Activated naive CD4-positive, alpha-beta T cell treated with anti-CD3 and anti-CD28 coated beads, Interleukin-2, amount 10 ng/mL, durations not matched to agents 7 days and 5 days (primary cell): Measurements from ENCODE around the gene ZSWIM1.

Source experiments
- CTCF ChIA-PET: fragments of 350-600 bp; sonication (Branson Sonifier 250); formaldehyde crosslinking; loops from one replicate; lab custom pipeline; 2021; ENCODE audit warnings: antibody characterized with exemption; lab: Charles Lee
- DNase-seq: peaks from one replicate; pipeline ENCODE4 v3.0.0-alpha.2; 2020
- H3K27ac Mint-ChIP-seq: one replicate; pipeline ENCODE4 v1.8.0; 2021; ENCODE audit warnings: mild to moderate bottlenecking, moderate library complexity, mixed read lengths
- H3K27me3 Mint-ChIP-seq: one replicate; pipeline ENCODE4 v1.8.0; 2021; ENCODE audit warnings: mild to moderate bottlenecking, mixed read lengths
- H3K36me3 Mint-ChIP-seq: one replicate; pipeline ENCODE4 v1.8.0; 2021; ENCODE audit warnings: mixed read lengths
- H3K4me1 Mint-ChIP-seq: one replicate; pipeline ENCODE4 v1.8.0; 2021; ENCODE audit warnings: mixed read lengths
- H3K4me3 Mint-ChIP-seq: one replicate; pipeline ENCODE4 v1.8.0; 2021; ENCODE audit warnings: mild to moderate bottlenecking, moderate library complexity, mixed read lengths
- H3K9me3 Mint-ChIP-seq: one replicate; pipeline ENCODE4 v1.8.0; 2021; ENCODE audit warnings: mixed read lengths

ZSWIM1 gene

DNA sequence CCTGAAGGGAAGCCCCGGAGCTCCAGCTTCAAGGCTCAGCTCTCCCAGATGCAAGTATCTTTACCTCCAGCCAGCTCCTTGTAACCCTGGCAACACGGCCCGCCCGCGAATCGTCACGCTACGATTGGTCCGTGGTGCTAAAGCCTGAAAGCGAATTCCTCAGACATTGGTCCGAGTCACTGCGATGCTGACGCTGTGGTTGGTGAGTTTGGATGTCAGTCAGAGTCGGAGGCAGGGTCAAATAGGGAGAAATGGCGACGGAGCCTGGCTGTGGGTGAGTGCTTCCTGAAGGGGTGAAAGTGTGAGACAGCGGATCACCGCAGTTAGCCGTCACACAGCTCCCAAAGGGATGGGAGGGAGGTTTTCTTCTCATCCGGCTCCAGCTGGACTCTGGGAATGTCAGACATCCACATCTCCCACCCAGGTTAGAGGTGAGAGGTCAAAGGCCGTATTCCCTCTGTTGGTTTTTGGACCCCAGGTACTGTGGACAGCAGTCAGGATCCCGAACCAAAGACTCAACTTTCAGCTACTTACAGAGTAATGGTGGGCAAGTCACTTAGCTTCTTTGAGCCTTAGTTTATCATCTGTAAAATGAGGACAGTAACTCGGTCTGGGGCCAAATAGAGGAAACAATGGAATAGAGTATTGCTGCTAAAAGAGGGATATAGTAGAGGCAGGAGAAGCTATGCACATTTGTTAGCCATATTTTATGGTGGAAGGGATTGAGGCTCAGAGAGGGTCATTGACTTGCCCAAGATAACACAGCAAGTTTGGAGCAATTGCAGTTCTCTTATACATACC is at the start of gene ZSWIM1:
ZSWIM1 (plus strand) TSS at position 240 of the 801 bp plus-strand sequence. CDS start 1,366 bp downstream, outside the sequence.
- peak; percentile 100 for DNase-seq
- Mint-ChIP-seq H3K27ac (peak within 1 kb of the TSS; percentile 91), H3K9me3 (no peaks in the 10 kb centered on the region), H3K27me3 (no peaks in the 10 kb centered on the region), H3K4me1 (peaks cover 44% of the 10 kb centered on the region), H3K36me3 (peaks cover 28% of the 10 kb centered on the region), H3K4me3 (peak within 1 kb of the TSS; percentile 89)
- CTCF ChIA-PET, result interaction anchor here (1.4 to 2.8 kb wide), 3 partner anchors 9 to 81 kb away, joined by 3 to 8 read pairs (median 7); partner anchors contain the start of gene NEURL2

DNA sequence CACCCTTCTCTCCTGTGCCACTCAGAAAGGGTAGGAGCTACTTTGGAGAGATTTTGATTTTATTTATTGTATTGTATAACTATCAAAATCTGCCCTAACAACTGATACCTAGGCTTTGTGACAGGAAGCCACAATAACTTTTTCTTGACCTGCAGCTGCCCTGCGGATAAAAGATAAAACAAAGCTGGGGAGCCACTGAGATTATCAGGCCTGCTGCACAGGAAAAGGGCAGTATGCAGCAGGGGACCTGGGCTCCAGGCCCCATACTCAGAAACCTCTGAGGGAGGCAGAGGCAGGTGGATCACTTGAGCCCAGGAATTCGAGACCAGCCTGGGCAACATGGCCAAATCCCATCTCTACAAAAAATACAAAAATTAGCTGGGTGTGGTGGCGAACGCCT is 48.4 kb upstream of the ZSWIM1 start:
- no peak for DNase-seq
- CTCF ChIA-PET, result interaction anchor here (0.7 to 1.8 kb wide), 3 partner anchors 8 to 134 kb away, joined by 3 to 9 read pairs (median 3); partner anchors contain the start of gene SPATA25
- H3K27me3 Mint-ChIP-seq, result peaks cover 33% of the 10 kb centered on the region
- peaks cover 17% of the 10 kb centered on the region for H3K4me1 Mint-ChIP-seq
- H3K9me3 Mint-ChIP-seq, result no peaks in the 10 kb centered on the region
- H3K4me3 Mint-ChIP-seq, result peak overlapping the region; percentile 77
- H3K36me3 Mint-ChIP-seq, result no peaks in the 10 kb centered on the region
- no peak overlapping the region for H3K27ac Mint-ChIP-seq

DNA sequence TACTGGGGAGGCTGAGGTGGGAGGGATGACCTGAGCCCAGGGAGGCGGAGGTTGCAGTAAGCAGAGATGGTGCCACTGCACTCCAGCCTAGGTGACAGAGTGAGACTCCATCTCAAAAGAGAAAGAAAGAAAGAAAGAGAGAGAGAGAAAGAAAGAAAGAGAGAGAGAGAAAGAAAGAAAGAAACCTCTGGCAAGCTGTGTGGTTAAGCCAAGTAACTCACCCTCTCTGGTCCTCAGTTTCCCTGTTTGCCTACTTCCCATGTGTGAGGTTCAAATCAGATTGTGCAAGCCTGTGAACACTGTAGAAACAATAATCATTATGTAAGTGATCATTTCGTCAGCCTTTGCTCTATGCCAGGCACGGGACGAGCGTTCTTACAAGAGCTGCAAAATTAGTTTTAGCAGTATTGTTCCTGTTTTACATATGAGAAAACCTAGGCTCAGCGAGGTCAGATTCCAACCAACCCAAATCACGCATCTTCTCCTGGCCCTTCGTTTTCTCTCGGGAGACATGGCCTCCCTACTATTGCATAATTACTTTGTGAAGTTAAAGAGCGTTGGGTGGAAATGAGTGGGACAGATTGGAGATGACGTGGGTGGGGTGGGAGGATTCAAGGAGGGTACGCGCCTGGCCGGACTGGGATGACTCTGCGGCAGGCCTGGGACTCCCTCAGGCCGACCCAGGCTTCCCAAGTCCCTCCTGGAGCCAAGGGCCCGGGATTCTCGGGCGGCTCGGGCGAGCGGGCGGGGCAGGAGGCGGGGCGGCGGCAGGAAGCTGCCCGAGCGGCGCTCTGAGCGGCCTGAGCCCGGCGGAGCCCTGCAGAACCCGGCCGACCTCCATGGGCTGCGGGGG is 47.8 kb upstream of the ZSWIM1 start, which contains the start of gene SNX21:
SNX21 (plus strand) TSS at position 770 of the 853 bp plus-strand sequence. CDS start 121 bp downstream, outside the sequence.
- H3K27me3 Mint-ChIP-seq, result peaks cover 26% of the 10 kb centered on the region
- H3K4me1 Mint-ChIP-seq, result peaks cover 17% of the 10 kb centered on the region
- H3K9me3 Mint-ChIP-seq, result no peaks in the 10 kb centered on the region
- peak within 1 kb of the TSS; percentile 77 for H3K4me3 Mint-ChIP-seq
- no peak within 1 kb of the TSS for H3K27ac Mint-ChIP-seq
- CTCF ChIA-PET, result interaction anchor here (0.7 to 1.8 kb wide), 3 partner anchors 9 to 133 kb away, joined by 3 to 9 read pairs (median 3); partner anchors contain the start of gene SPATA25
- no peaks in the 10 kb centered on the region for H3K36me3 Mint-ChIP-seq
- DNase-seq, result peak; percentile 53

- H3K4me3 Mint-ChIP-seq, result peak overlapping the region; percentile 77
- peak; percentile 62 for DNase-seq
- H3K4me1 Mint-ChIP-seq, result peaks cover 17% of the 10 kb centered on the region
- no peaks in the 10 kb centered on the region for H3K9me3 Mint-ChIP-seq
- H3K36me3 Mint-ChIP-seq, result no peaks in the 10 kb centered on the region
- CTCF ChIA-PET, result interaction anchor here (1.4 to 1.8 kb wide), 2 partner anchors 10 to 53 kb away, joined by 3 to 9 read pairs; partner anchors contain the start of gene SPATA25
- H3K27ac Mint-ChIP-seq, result no peak overlapping the region
- H3K27me3 Mint-ChIP-seq, result peaks cover 22% of the 10 kb centered on the region
Observed at GRCh38 chr20:45833883-45834796, 46.9 kb upstream of the ZSWIM1 start.

- Mint-ChIP-seq H3K4me1 (peaks cover 17% of the 10 kb centered on the region), H3K9me3 (no peaks in the 10 kb centered on the region), H3K27me3 (peaks cover 22% of the 10 kb centered on the region), H3K27ac (no peak overlapping the region), H3K36me3 (no peaks in the 10 kb centered on the region), H3K4me3 (peak overlapping the region; percentile 52)
- CTCF ChIA-PET, result no interaction called here
- no peak for DNase-seq
Observed at GRCh38 chr20:45834797-45835161, 46.2 kb upstream of the ZSWIM1 start.

GRCh38 chr20:45835329-45835765 is 45.7 kb upstream of the ZSWIM1 start:
- Mint-ChIP-seq H3K27ac (no peak overlapping the region), H3K4me1 (peaks cover 17% of the 10 kb centered on the region), H3K9me3 (no peaks in the 10 kb centered on the region), H3K4me3 (peak overlapping the region; percentile 52), H3K27me3 (peaks cover 19% of the 10 kb centered on the region), H3K36me3 (no peaks in the 10 kb centered on the region)
- DNase-seq, result no peak
- CTCF ChIA-PET, result no interaction called here

GRCh38 chr20:45835825-45836224 is 45.2 kb upstream of the ZSWIM1 start:
- Mint-ChIP-seq H3K4me3 (no peak overlapping the region), H3K27me3 (peaks cover 17% of the 10 kb centered on the region), H3K27ac (no peak overlapping the region), H3K36me3 (no peaks in the 10 kb centered on the region), H3K4me1 (peaks cover 17% of the 10 kb centered on the region), H3K9me3 (no peaks in the 10 kb centered on the region)
- DNase-seq, result no peak
- CTCF ChIA-PET, result no interaction called here

- no peaks in the 10 kb centered on the region for H3K9me3 Mint-ChIP-seq
- H3K27me3 Mint-ChIP-seq, result peaks cover 13% of the 10 kb centered on the region
- H3K4me3 Mint-ChIP-seq, result no peak overlapping the region
- CTCF ChIA-PET, result no interaction called here
- H3K36me3 Mint-ChIP-seq, result no peaks in the 10 kb centered on the region
- peaks cover 17% of the 10 kb centered on the region for H3K4me1 Mint-ChIP-seq
- no peak overlapping the region for H3K27ac Mint-ChIP-seq
- DNase-seq, result no peak
Observed at GRCh38 chr20:45836841-45837240, 44.2 kb upstream of the ZSWIM1 start.

DNA sequence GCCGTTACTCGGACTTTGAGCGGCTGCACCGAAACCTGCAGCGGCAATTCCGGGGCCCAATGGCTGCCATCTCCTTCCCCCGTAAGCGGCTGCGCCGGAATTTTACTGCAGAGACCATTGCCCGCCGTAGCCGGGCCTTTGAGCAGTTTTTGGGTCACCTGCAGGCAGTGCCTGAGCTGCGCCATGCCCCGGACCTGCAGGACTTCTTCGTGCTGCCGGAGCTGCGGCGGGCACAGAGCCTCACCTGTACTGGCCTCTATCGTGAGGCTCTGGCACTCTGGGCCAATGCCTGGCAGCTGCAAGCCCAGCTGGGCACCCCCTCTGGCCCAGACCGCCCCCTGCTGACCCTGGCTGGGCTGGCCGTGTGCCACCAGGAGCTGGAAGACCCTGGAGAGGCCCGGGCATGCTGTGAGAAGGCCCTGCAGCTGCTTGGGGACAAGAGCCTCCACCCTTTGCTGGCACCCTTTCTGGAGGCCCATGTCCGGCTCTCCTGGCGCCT is 40.3 kb upstream of the ZSWIM1 start:
- H3K27me3 Mint-ChIP-seq, result no peaks in the 10 kb centered on the region
- H3K4me3 Mint-ChIP-seq, result no peak overlapping the region
- peaks cover 22% of the 10 kb centered on the region for H3K36me3 Mint-ChIP-seq
- CTCF ChIA-PET, result interaction anchor here (1.1 kb wide), 1 partner anchor 146 kb away, joined by 3 read pairs; no protein-coding TSS in a partner anchor
- no peaks in the 10 kb centered on the region for H3K4me1 Mint-ChIP-seq
- H3K9me3 Mint-ChIP-seq, result no peaks in the 10 kb centered on the region
- DNase-seq, result no peak
- H3K27ac Mint-ChIP-seq, result no peak overlapping the region

- Mint-ChIP-seq H3K27me3 (no peaks in the 10 kb centered on the region), H3K9me3 (no peaks in the 10 kb centered on the region), H3K4me3 (no peak overlapping the region), H3K27ac (peak overlapping the region; percentile 37), H3K36me3 (peaks cover 27% of the 10 kb centered on the region), H3K4me1 (no peaks in the 10 kb centered on the region)
- DNase-seq, result no peak
- CTCF ChIA-PET, result interaction anchor here (0.9 to 1.1 kb wide), 3 partner anchors 23 to 145 kb away, joined by 3 read pairs; partner anchors contain the start of genes CTSA and NEURL2
Observed at GRCh38 chr20:45841407-45842129, 39.5 kb upstream of the ZSWIM1 start.

DNA sequence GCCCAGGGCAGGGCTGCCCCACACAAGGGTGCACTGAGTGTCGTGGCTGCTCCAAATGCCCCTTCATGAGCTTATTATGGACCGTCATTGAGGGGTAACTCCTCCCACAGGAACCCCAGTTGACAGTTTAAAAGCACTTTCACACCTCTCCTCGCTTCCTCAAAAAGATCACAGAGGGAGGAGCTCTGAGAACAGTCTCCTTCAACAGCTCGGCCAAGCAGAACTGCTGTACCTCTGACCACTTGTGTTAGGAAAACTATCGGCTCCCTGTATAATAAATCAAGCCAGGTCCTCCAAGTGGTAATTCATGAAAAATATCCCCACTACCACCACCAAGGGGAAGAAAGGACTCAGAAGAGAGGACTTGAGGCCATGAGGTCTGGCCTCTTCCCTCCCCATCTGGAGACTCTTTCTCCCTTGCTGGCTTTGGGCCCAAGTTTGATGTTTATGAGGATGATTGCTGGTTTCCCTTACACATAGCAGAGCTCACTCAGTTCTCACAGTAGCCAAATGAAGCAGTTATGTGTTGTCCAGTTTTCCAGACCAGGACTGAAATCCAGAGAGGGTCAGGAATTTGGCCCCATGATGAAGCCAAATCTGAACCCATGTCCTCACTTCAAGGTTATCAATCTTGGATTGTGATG is 38.7 kb upstream of the ZSWIM1 start:
- DNase-seq, result no peak
- no peaks in the 10 kb centered on the region for H3K27me3 Mint-ChIP-seq
- no peaks in the 10 kb centered on the region for H3K9me3 Mint-ChIP-seq
- no peaks in the 10 kb centered on the region for H3K4me1 Mint-ChIP-seq
- peaks cover 27% of the 10 kb centered on the region for H3K36me3 Mint-ChIP-seq
- CTCF ChIA-PET, result interaction anchor here (0.9 to 1.1 kb wide), 2 partner anchors 24 to 49 kb away, joined by 3 read pairs; partner anchors contain the start of genes CTSA and NEURL2
- peak overlapping the region; percentile 20 for H3K27ac Mint-ChIP-seq
- no peak overlapping the region for H3K4me3 Mint-ChIP-seq

DNA sequence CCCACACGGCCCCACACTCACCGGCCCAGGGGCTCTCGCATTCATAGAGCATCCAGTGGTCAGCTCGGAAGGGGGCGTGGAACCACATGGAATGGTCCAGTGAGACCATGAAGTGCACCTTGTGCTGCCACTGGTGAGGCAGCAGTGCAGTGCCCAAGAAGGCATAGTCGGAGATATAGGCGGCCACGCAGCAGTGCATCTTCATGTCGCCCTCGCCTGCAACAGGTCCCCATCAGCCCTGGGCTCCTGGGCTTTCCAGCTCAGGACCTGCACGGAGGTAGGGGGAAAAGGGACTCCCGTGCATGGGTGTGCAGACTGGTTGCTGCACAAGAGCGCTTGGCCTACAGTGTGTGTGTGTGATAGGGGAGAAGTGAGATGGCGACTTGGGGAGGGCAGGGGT is 37.5 kb upstream of the ZSWIM1 start:
- DNase-seq, result no peak
- CTCF ChIA-PET, result no interaction called here

More for the DNA sequence above, 37.5 kb upstream of the ZSWIM1 start:
- H3K36me3 Mint-ChIP-seq, result peaks cover 27% of the 10 kb centered on the region
- no peaks in the 10 kb centered on the region for H3K27me3 Mint-ChIP-seq
- no peaks in the 10 kb centered on the region for H3K9me3 Mint-ChIP-seq
- no peak overlapping the region for H3K4me3 Mint-ChIP-seq
- H3K4me1 Mint-ChIP-seq, result no peaks in the 10 kb centered on the region
- no peak overlapping the region for H3K27ac Mint-ChIP-seq
